ENCODE data around the gene SPACA4.

GRCh38 chr19:48611872-48612271 is 5.3 kb downstream of the SPACA4 start:
- TF ChIP-seq FOXM1 (IDR thresholded peaks at IDR 0.05; ENCODE audit: borderline replicate concordance) (no peak), ARNT (IDR thresholded peaks at IDR 0.05) (no peak), L3MBTL2 (conservative IDR thresholded peaks at IDR 0.05) (no peak), CTBP1 (IDR thresholded peaks at IDR 0.05; ENCODE audit: borderline replicate concordance) (no peak), SP1 (IDR thresholded peaks at IDR 0.05) (no peak), FOXA1 (IDR thresholded peaks at IDR 0.05) (no peak), SUZ12 (IDR thresholded peaks at IDR 0.05) (no peak), BHLHE40 (IDR thresholded peaks at IDR 0.05; ENCODE audit: borderline replicate concordance) (no peak), ZNF384 (IDR thresholded peaks at IDR 0.05) (no peak), NFRKB (IDR thresholded peaks at IDR 0.05) (no peak), FOXK2 (IDR thresholded peaks at IDR 0.05) (no peak)

Data from HEK293T (cell line).